NCI-H2107 treated with DMSO at 0.1 percent for 48 hours (cell line): ENCODE data around the gene CDK5RAP2.
"Not testable (repeated sequence)": the region's sequence is repeated elsewhere in the genome, so short reads cannot be mapped to it uniquely, and the experiment has no call there.

Experiments used
- DNase-seq: peaks from one replicate; lab custom pipeline; 2025; ENCODE audit not compliant: unreplicated experiment; lab: John Stamatoyannopoulos, UW

CDK5RAP2 gene

DNA sequence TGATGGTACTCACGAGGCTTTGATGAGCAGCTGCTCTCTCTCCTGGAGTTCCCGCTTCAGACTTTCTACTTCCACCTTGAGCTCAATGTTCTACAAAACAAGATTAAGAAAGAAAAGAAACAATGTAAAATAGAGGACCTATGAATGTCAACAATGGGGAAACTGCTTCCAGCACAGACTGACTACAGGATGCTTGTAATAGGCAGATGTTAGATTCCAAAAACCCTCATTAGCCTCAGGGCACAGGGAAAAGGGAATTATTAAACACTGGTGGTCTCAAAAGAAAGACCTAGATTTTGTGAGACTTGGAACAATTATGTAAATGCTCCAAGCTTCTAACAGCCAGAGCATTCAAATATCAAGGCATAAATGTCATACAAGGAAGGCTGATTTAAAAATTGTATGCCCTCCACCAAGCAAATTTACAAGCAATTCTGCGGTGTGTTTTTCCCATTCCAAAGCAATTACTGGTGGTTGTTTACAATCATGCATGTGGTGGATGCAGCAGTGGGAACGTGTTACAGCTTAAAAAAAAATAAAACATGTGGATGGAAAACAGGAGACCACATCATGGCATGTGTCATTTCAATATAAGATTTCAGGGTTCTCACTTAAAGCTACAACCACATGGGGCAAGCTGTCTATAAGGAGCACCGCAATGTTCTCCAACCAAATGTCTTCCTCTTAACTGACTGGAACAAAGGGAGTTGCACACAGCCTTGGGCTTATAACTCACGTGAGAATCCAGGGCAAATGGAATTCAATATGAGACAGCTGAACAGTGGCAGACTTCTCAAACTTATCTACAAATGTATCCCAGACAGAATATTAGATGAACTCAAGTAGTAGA is 34.0 kb downstream of the CDK5RAP2 start:
- DNase-seq, result no peak

DNA sequence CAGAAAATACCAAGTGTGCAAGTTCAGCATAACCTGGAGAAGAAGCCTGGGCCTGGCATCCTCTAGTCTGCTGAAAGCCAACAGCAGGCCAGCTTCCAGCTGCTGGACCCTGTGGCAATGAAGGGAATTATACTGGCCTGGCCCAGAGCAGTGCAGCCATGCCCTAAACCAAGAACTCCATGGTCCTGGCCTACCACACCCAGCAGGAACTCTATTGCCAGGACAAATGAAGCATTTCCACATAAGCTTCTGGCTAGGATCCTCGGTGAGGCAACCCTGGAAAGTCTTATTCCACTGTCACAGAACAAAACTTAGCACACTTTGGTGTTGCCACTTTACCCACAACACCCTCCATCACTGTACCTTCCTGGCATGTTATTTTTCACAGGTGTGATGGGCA is 35.5 kb downstream of the CDK5RAP2 start:
- no peak for DNase-seq

DNA sequence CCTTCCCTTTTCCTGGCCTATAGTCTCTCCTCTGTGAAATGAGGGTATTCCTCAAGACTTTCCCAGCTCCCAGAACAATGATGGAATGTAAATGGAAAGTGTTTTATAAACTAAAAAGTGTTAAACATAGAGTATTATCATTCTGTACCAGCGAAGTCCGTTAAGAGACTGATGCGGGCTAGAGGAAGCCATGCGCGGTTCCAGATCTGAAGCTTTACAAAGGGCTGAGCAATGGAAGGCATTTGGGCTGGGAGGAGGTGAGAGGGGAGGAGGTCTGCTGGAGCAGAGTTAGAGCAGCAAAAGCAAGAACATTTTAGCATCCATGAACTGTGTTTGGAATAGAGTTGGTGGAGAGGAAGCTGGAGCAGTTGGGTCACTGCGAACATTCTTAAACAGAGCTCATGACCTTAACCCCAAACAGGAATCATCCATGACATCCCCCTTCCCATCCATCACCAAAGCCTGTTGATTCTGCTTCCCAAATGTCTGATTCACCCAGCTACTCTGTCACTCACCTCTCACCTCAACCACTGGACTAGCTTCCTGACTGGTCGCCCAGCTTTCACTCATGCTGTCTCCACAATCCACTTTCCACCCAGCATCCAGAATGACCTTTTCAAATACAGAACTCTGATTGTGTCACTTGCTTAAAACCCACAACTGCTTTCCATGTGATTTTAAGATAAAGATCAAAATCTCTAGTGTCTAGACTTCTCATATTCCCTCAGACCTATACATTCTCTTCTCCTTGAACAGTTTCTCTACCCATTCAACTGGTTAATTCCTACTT is 37.1 kb downstream of the CDK5RAP2 start:
- DNase-seq, result no peak

DNA sequence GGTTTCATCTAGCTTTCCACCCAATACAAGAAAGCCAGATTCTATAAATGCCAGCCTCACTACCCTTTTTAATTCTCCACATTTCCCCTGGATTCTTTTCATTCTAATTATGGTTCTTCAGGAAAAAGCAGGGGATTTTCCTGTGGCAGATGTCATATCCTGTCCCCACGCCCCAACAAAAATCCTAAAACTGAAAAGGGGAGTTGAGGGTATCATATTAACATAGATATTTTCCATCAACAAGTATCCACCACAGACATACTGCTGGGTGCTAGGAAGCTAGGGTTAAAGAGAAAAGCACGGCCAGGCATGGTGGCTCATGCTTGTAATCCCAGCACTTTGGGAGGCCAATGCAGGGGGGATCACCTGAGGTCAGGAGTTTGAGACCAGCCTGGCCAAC is 38.0 kb downstream of the CDK5RAP2 start:
- no peak for DNase-seq

DNA sequence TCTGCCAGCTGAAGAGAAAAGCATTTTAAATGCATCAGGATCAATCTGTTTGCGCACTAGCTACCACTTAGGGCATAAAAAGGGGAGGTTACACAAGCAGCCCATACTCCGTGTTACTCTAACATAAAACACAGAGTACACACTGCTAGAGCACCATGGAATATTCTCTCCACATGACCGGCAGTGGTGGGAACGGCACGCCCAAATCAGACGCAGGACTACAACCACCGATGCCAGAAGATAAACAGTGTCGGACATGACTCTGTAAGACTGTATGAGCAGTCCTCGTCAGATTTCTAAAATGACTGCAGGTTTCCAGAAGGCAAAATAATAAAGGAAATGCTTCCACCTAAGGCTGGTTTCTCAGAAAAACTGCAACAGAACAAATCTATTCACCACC is 40.0 kb downstream of the CDK5RAP2 start:
- no peak for DNase-seq

DNA sequence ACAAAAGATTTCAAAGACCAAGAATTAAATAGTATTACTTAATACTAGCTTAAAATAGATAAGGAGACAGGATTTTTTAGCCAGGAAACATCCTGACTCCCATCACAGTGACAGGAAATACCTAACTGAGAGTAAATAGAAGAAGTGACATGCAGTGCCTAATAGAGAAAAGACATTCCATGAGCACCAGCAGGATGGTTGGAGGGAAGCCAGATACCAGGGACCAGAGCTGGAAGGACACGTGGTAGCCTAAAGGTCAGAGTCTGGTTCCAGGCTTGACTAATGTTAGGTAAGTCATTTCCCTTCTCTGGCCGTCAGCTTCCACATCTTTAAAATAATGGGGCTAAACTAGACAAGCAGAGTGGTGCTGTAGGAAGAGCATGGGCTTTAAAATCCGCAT is 41.6 kb downstream of the CDK5RAP2 start:
- DNase-seq, result no peak

DNA sequence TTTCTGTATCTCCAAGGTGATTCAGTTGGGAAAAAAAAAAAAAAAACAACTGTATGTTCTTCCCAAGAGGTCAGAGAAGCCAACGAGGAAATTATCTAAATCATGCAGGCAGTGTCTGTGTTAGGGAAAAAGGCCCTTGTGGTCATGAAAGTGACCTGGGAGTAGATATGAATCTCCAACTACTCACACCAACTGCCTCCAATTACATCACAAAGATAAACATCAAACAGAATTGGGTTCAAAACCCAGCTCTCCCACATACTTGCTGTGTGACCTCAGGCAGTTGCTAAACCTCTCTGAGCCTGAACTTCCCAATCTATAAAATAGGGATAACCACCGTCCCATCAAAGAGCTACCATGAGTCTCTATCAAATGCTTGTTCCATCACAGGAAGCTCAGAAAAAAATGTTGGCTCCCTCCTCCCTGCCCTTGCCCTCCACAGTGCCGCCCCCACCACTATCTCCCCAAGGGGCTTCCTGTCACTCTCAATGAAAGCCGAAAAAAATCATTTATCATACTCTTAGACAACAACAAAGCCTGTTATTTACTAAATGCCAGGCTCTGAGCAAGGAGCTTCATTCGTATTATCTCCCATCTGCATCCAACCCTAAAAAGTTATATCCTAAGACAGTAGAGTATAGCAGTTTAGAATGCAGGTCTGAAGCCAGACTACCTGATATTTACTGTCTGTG is 42.9 kb downstream of the CDK5RAP2 start:
- DNase-seq, result no peak

DNA sequence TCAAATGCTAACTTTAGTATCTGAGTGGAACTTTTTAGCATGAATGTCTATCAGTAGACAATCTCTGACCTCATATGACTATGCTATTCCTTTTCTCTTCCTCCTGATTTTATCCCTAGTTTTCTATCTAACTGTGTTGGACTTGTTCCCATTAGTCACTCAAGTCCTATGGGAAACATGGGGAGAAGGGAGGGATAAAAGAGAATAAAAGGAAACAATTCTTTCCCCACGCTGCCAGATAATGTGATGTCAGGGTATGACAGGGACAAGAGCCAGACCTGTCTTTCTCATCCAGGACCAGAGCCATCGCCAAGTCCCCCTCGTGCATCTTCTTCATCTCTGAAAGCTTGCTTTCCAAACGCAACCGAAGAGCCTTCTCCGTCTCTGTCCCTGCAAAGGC is 43.9 kb downstream of the CDK5RAP2 start:
- no peak for DNase-seq

DNA sequence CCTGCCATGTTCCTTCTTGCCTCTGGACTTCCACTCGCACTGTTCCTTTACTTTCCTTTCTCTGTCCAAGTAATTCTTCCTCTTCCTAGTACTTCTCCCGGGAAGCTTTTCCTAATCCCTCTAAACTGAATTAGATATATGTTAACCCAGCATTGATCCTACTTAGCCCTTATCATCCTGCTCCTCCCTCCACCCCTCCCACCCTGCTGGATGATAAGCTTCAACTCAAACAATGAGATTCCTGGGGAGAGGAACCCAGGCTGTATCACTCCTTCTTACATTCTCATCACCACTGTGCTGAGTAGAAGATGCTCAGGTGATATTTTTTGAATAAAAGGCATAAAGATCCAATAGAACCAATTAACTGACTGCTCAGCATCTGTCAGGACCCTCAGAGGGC is 45.7 kb downstream of the CDK5RAP2 start:
- no peak for DNase-seq

DNA sequence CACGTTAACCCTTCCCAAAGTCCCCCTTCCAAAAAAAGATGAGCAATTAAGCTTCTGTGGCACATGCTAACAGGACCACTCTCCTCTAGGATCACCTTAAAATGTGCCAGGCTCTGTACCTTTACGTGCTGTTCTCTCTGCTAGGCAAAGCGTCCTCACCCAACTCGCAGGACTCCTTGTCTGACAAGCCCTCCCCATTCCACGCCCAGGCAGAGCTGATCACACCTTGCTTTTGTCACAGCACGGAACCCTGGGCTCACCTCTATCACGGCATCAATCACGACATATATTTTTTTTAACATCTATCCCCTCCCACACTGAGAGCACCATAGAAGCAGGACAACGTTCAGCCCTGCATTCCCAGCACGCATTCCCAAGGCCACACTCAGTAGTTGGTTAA is 47.1 kb downstream of the CDK5RAP2 start:
- no peak for DNase-seq

DNA sequence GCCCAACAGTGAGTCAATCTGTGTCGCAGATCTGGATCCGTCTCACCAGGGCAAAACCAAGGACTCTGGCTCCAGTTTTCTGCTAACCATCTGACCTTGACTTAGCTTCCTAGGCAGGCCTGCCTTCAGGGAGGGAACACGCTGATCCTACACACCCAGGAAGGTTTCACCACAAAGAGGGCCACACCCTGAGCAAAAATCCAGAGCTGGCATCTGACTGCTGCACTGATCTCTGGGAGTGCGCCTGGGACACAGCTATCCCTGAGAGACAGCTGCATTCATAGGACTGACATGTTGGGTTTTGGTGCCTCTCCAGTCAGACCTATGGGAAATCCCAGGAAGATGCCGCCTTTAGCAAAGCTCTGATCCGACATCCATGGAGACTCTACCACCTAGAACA is 47.5 kb downstream of the CDK5RAP2 start:
- no peak for DNase-seq

DNA sequence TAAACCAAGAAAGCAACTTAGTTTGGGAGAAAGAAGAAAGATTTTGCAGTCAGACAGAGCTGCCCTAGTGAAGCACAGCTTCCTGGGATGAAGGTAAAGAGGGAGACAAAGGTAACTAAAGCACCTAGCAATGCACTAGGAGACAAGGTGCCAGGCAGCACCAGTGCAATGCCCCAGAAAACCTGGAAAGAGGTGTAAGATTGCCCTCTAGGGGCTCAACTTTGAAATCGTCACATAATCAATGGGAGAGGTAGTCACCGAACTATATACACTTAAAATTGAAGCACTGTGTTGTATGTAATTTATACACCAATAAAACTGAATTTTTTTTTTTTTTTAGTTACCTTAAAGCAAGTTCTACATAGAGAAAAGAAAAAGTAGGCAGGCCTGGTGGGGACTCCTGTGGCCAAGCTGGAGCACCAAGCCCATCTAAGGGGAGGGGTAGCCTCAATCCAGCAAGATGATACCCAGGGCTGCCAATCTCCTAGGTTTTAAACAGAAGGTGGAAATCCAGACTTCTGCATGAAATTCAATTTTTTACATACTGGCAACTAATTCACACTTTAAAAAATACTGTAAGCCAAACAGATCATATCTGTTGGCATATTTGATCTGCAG is 48.2 kb downstream of the CDK5RAP2 start:
- peak; percentile 29 for DNase-seq

DNA sequence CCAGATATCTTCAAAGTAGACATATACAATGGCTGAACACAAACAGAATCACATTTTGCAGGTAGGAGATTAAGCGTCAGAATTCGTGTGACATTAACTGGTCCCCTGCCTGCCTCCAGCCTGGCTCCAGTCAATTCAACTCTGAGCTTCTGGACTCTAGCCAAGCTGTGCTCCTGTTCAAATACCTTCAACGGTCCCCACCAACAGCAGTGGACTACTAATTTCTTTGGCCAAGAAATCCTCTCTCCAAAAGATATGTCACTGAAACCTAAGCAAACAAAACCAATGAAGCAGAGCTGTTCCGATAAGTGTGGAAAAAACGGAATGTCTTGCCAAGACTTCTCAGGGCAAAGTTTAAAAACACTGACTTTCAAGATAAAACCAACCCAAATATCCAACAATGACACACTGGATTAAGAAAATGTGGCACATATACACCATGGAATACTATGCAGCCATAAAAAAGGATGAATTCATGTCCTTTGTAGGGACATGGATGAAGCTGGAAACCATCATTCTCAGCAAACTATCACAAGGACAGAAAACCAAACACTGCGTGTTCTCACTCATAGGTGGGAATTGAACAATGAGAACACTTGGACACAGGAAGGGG is 49.6 kb downstream of the CDK5RAP2 start:
- DNase-seq, result not testable (repeated sequence)

DNA sequence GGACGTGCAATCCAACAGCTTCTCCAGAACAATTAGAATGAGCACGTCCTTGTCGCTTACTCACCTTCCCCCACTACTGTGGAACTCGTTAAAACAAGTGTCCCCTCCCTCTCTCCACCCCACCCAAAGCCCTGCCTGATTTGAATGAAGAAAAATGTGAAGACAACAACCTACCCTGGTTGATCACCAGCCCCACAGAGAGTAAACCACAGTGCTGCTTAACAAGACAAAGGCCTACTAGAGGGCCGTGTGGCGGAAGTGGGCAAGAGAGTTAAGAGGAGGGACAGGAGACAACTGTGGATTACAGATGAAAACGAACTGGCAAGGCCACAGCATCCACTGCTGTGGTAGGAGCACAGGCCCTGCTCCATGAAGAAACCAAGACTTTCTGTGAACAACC is 51.1 kb downstream of the CDK5RAP2 start:
- DNase-seq, result no peak

DNA sequence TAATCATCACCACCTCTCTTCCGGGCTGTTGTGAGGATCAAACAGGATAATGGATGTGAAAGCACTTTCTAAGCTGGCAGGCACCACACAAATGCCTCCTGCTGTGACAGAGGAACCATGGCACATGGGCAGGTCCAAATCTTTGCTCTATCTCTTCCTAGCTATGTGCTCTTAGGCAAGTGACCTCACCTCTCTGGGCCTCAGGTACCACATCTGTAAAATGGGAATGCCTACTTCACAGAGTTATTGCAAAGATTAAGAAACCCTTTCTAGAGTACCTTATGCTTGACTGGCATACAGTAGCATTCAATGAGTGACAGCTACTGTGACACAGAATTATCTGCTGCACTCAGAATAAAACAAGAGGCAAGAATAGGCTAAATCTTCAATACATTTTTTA is 51.6 kb downstream of the CDK5RAP2 start:
- DNase-seq, result no peak

DNA sequence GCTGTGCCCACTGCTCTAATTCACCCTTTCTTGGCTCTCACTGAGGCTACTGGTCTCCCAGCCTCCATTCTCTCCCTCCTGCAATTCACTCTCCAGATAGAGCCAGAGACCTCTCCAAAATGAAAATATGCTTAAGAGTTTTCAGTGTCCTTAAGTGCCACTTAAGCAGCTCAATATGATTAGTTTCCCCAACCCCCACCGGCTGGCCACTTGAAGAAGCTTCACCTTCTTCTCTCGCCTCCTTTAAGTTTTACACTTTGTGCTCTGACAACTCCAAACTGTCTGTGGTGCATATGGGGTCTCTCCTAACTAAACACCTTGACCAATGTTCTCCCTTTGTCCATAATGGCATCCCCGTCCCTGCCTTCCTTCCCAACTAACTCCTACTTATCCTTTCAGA is 53.4 kb downstream of the CDK5RAP2 start:
- no peak for DNase-seq

DNA sequence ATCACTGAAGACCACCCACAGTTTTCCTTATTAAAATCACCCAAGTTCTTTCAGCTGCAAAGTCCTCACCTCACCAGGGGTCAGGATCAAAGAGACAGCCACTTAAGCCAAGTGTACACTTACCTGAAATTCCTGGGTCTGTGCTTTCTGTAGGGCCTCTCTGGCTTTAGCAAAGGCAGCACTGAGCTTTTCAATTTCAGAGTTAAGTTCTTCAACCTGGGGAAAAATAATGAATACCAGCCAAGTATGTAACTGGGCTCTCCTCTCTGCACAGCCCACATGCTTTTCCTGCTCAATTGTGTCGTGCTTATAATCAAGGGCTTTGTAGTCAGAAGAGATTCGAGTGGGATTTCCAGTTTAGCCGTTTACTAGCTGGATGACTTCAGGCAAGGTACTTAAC is 55.1 kb downstream of the CDK5RAP2 start:
- no peak for DNase-seq

DNA sequence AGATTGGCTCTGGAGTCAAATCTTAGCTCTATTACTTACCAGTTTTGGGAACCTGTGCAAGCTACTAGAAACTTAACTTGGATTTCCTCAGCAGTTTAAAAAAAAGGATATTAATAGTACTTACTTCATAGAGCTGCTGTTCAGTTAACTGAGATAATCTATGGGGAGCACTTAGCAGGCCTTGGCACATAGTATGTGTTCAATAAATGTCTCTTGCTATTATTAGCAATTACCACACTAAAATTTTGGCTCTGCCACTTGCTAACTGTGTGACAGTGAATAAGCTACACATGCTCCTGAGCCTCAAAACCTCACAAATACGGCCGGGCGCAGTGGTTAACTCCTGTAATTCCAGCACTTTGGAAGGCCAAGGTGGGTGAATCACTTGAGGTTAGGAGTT is 55.9 kb downstream of the CDK5RAP2 start:
- no peak for DNase-seq

DNA sequence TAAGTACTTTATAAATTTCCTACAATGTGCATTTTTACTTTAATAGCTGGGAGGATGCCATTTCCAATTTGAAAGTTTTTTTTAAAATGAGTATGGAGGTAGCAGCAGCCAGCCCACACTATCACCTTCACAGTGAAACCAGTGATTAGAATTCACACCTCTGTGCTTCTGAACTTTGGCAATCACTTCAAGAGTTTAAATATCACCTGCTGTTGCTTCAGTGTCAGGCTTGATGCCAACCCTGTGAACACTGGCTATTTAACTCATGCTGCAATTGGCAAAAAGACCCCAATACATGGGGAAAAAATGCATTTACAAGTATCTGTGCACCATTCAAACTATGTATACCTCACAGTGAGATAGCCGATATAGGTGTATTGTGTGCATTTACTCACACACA is 57.4 kb downstream of the CDK5RAP2 start:
- DNase-seq, result no peak

DNA sequence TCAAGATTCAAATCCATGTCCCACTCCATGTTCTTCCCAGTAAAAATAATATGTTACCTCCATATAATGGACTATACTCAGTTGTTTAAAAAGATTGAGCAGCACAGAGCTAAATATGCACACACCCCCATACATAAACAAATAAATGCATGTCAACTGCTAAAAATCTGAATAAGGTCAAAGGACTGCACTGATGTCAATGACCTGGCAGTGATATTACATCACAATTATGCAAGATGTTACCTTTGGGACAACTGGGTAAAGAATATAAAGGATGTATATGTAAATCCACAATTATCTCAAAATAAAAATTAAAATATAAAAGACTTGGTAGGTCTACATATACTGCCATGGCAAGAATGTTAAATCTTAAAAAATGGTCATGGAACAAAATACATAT is 57.9 kb downstream of the CDK5RAP2 start:
- DNase-seq, result no peak

DNA sequence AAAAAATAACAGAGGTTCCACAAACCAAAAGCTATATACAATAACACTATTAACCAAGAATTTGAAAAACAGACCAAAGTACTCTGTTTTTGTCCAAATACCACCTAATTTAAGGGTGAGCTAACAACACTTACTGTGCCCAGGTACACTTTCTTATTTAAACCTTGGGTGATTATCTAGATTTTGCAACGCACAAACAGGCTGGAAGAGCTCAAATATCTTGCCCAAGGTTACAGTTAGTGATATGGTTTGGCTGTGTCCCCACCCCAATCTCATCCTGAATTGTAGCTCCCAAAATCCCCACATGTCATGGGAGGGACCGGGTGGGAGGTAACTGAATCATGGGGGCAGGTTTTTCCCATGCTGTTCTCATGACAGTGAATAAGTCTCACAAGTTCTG is 58.9 kb downstream of the CDK5RAP2 start:
- DNase-seq, result no peak
